ENCODE results near the gene ZMYM3.
"Not testable (repeated sequence)": the region's sequence is repeated elsewhere in the genome, so short reads cannot be mapped to it uniquely, and the experiment has no call there.

ZMYM3 gene

GRCh38 chrX:71254092-71254963, at the start of gene ZMYM3:
Gene ZMYM3, minus strand, starts transcription at chrX:71254140. Its CDS starts 885 bp downstream, at chrX:71253255.
- DNase-seq (ENCODE audit: low spot score), result peak; percentile 88

GRCh38 chrX:71302461-71303213, 48.7 kb upstream of the ZMYM3 start:
- DNase-seq (ENCODE audit: low spot score), result no peak

GRCh38 chrX:71301195-71301924, 47.4 kb upstream of the ZMYM3 start, which contains the start of gene ITGB1BP2:
Gene ITGB1BP2, plus strand, starts transcription at chrX:71301750. Its CDS starts 57 bp downstream, at chrX:71301807.
- DNase-seq (ENCODE audit: low spot score), result no peak

GRCh38 chrX:71300495-71300894, 46.6 kb upstream of the ZMYM3 start:
- DNase-seq (ENCODE audit: low spot score), result not testable (repeated sequence)

GRCh38 chrX:71300064-71300463, 46.1 kb upstream of the ZMYM3 start:
- not testable (repeated sequence) for DNase-seq (ENCODE audit: low spot score)

GRCh38 chrX:71298119-71298518, 44.2 kb upstream of the ZMYM3 start:
- no peak for DNase-seq (ENCODE audit: low spot score)

- DNase-seq (ENCODE audit: low spot score), result no peak
These were observed 42.9 kb upstream of the ZMYM3 start for GRCh38 chrX:71296806-71297205.

- DNase-seq (ENCODE audit: low spot score), result no peak
These were observed 38.9 kb upstream of the ZMYM3 start for GRCh38 chrX:71292669-71293365.

- DNase-seq (ENCODE audit: low spot score), result no peak
These were observed 37.4 kb upstream of the ZMYM3 start for GRCh38 chrX:71291381-71291780.

- no peak for DNase-seq (ENCODE audit: low spot score)
These were observed 32.0 kb upstream of the ZMYM3 start for GRCh38 chrX:71285929-71286328.

- DNase-seq (ENCODE audit: low spot score), result peak; percentile 98
These were observed 29.6 kb upstream of the ZMYM3 start, which contains the start of gene NONO for GRCh38 chrX:71283403-71284143. Gene NONO, plus strand, starts transcription at chrX:71283635. Its CDS starts 7,003 bp downstream, at chrX:71290638.

- no peak for DNase-seq (ENCODE audit: low spot score)
These were observed 28.8 kb upstream of the ZMYM3 start for GRCh38 chrX:71282514-71283402.

- DNase-seq (ENCODE audit: low spot score), result not testable (repeated sequence)
These were observed 27.4 kb upstream of the ZMYM3 start for GRCh38 chrX:71281300-71281699.

GRCh38 chrX:71272313-71272712, 18.4 kb upstream of the ZMYM3 start:
- DNase-seq (ENCODE audit: low spot score), result not testable (repeated sequence)

- no peak for DNase-seq (ENCODE audit: low spot score)
These were observed 16.0 kb upstream of the ZMYM3 start for GRCh38 chrX:71269801-71270395.

GRCh38 chrX:71268624-71269023, 14.7 kb upstream of the ZMYM3 start:
- not testable (repeated sequence) for DNase-seq (ENCODE audit: low spot score)

GRCh38 chrX:71256856-71257255, 2.9 kb upstream of the ZMYM3 start:
- no peak for DNase-seq (ENCODE audit: low spot score)

- no peak for DNase-seq (ENCODE audit: low spot score)
These were observed 2.1 kb upstream of the ZMYM3 start for GRCh38 chrX:71256051-71256450.

All from NAMALWA (cell line).